Peyer's patch (tissue), 4 donors: ENCODE measurements around the gene AKAP10.

Source experiments
- CTCF ChIP-seq, 6 experiments: fragments of 450-650 bp in 4 of 6; fragments of 200-600 bp in 2 of 6; sonication (generic) in 1 of 6; IDR thresholded peaks; one replicate each; pipeline ENCODE4 v1.5.1; 2017 to 2019; ENCODE audit warnings: antibody characterized with exemption in 6 of 6, mild to moderate bottlenecking in 3 of 6, moderate library complexity in 1 of 6
- POLR2A ChIP-seq, 2 donors: fragments of 450-650 bp; IDR thresholded peaks; one replicate each; pipeline ENCODE4 v1.5.1; 2017; ENCODE audit warnings: antibody characterized with exemption in 2 of 2, mild to moderate bottlenecking in 2 of 2, moderate library complexity in 2 of 2

- TF ChIP-seq CTCF (IDR thresholded peaks at IDR 0.05) (no peak), POLR2A (IDR thresholded peaks at IDR 0.05) (no peak)
These were observed 97.2 kb downstream of the AKAP10 start for GRCh38 chr17:19880393-19880792.
